Measurements from ENCODE around the gene MLLT6.

GRCh38 chr17:38719289-38719942 is 14.3 kb downstream of the MLLT6 start:
- TF ChIP-seq, protein P1, sequence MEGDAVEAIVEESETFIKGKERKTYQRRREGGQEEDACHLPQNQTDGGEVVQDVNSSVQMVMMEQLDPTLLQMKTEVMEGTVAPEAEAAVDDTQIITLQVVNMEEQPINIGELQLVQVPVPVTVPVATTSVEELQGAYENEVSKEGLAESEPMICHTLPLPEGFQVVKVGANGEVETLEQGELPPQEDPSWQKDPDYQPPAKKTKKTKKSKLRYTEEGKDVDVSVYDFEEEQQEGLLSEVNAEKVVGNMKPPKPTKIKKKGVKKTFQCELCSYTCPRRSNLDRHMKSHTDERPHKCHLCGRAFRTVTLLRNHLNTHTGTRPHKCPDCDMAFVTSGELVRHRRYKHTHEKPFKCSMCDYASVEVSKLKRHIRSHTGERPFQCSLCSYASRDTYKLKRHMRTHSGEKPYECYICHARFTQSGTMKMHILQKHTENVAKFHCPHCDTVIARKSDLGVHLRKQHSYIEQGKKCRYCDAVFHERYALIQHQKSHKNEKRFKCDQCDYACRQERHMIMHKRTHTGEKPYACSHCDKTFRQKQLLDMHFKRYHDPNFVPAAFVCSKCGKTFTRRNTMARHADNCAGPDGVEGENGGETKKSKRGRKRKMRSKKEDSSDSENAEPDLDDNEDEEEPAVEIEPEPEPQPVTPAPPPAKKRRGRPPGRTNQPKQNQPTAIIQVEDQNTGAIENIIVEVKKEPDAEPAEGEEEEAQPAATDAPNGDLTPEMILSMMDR (IDR thresholded peaks at IDR 0.05; ENCODE audit: low read depth, low read length): no peak
- TF ChIP-seq EZH2phosphoT487 (IDR thresholded peaks at IDR 0.05; ENCODE audit: low read depth): no peak

Data from OCI-LY3 (cell line).